Measurements from ENCODE around the gene KRT222. TPM values are rescaled to one million over a fixed set of nuclear protein-coding genes. Genes with fewer than 3 reads are reported as not detected.

The KRT222 gene
- not detected in 2 replicates for total RNA-seq (2014; rRNA removed; shearing (Covaris generic); ENCODE audit: low replicate concordance)

- Histone ChIP-seq H3K79me2 (ENCODE audit: low read length) (no peaks in the 10 kb centered on the region), H3K4me2 (ENCODE audit: low read depth, low read length, poor library complexity, severe bottlenecking) (no peak within 1 kb of the TSS), H3K4me3 (ENCODE audit: low read length) (no peak within 1 kb of the TSS), H3K36me3 (ENCODE audit: insufficient read depth, low read length) (no peaks in the 10 kb centered on the region), H4K20me1 (ENCODE audit: insufficient read depth, low read depth, low read length) (no peaks in the 10 kb centered on the region), H2AFZ (ENCODE audit: low read length) (no peak within 1 kb of the TSS), H3K9me3 (ENCODE audit: low read length) (no peaks in the 10 kb centered on the region), H3K27me3 (ENCODE audit: low read length) (0 out of 2 replicates have a peak, but pooled peaks cover 2% of the 10 kb centered on the region), H3K9ac (ENCODE audit: low read length) (no peak within 1 kb of the TSS), H3K27ac (ENCODE audit: low read length) (no peak within 1 kb of the TSS), H3K4me1 (ENCODE audit: low read length) (no peaks in the 10 kb centered on the region), H3K9me2 (replicated peaks; ENCODE audit: insufficient read depth, low read length) (no peaks in the 10 kb centered on the region)
- no peak for DNase-seq
Measured at GRCh38 chr17:40664582-40665333, at the start of gene KRT222. TSS of gene KRT222 (minus strand) at chr17:40665177. CDS start at chr17:40665099, 78 bp downstream.

- no peaks in the 10 kb centered on the region for H3K79me2 ChIP-seq (ENCODE audit: low read length)
- no peaks in the 10 kb centered on the region for H4K20me1 ChIP-seq (ENCODE audit: insufficient read depth, low read depth, low read length)
- no peaks in the 10 kb centered on the region for H3K9me3 ChIP-seq (ENCODE audit: low read length)
- H3K27ac ChIP-seq (ENCODE audit: low read length): no peak overlapping the region
- no peak for DNase-seq
- no peaks in the 10 kb centered on the region for H3K36me3 ChIP-seq (ENCODE audit: insufficient read depth, low read length)
- H2AFZ ChIP-seq (ENCODE audit: low read length): no peak overlapping the region
- no peaks in the 10 kb centered on the region for H3K27me3 ChIP-seq (ENCODE audit: low read length)
- H3K9me2 ChIP-seq (replicated peaks; ENCODE audit: insufficient read depth, low read length): no peaks in the 10 kb centered on the region
- no peak overlapping the region for H3K4me2 ChIP-seq (ENCODE audit: low read depth, low read length, poor library complexity, severe bottlenecking)
- no peak overlapping the region for H3K9ac ChIP-seq (ENCODE audit: low read length)
- H3K4me3 ChIP-seq (ENCODE audit: low read length): no peak overlapping the region
- H3K4me1 ChIP-seq (ENCODE audit: low read length): no peaks in the 10 kb centered on the region
Measured at GRCh38 chr17:40714473-40714872, 49.5 kb upstream of the KRT222 start.

- Histone ChIP-seq H4K20me1 (ENCODE audit: insufficient read depth, low read depth, low read length) (no peaks in the 10 kb centered on the region), H3K9me3 (ENCODE audit: low read length) (no peaks in the 10 kb centered on the region), H3K27ac (ENCODE audit: low read length) (no peak overlapping the region), H3K4me3 (ENCODE audit: low read length) (no peak overlapping the region), H3K27me3 (ENCODE audit: low read length) (no peaks in the 10 kb centered on the region), H3K4me2 (ENCODE audit: low read depth, low read length, poor library complexity, severe bottlenecking) (no peak overlapping the region), H3K36me3 (ENCODE audit: insufficient read depth, low read length) (no peaks in the 10 kb centered on the region), H2AFZ (ENCODE audit: low read length) (no peak overlapping the region), H3K9ac (ENCODE audit: low read length) (no peak overlapping the region), H3K4me1 (ENCODE audit: low read length) (no peaks in the 10 kb centered on the region), H3K9me2 (replicated peaks; ENCODE audit: insufficient read depth, low read length) (no peaks in the 10 kb centered on the region), H3K79me2 (ENCODE audit: low read length) (no peaks in the 10 kb centered on the region)
- no peak for DNase-seq
Measured at GRCh38 chr17:40707745-40708144, 42.8 kb upstream of the KRT222 start.

GRCh38 chr17:40705584-40705983 is 40.6 kb upstream of the KRT222 start:
- Histone ChIP-seq H3K4me2 (ENCODE audit: low read depth, low read length, poor library complexity, severe bottlenecking) (no peak overlapping the region), H3K4me1 (ENCODE audit: low read length) (no peaks in the 10 kb centered on the region), H3K36me3 (ENCODE audit: insufficient read depth, low read length) (no peaks in the 10 kb centered on the region), H3K9me2 (replicated peaks; ENCODE audit: insufficient read depth, low read length) (no peaks in the 10 kb centered on the region), H3K27ac (ENCODE audit: low read length) (no peak overlapping the region), H3K27me3 (ENCODE audit: low read length) (no peaks in the 10 kb centered on the region), H3K79me2 (ENCODE audit: low read length) (no peaks in the 10 kb centered on the region), H3K9ac (ENCODE audit: low read length) (no peak overlapping the region), H2AFZ (ENCODE audit: low read length) (no peak overlapping the region), H4K20me1 (ENCODE audit: insufficient read depth, low read depth, low read length) (no peaks in the 10 kb centered on the region), H3K9me3 (ENCODE audit: low read length) (no peaks in the 10 kb centered on the region), H3K4me3 (ENCODE audit: low read length) (no peak overlapping the region)
- DNase-seq: no peak

GRCh38 chr17:40703652-40704051 is 38.7 kb upstream of the KRT222 start, which contains the start of gene KRT24:
TSS of gene KRT24 (minus strand) at chr17:40703752. CDS start at chr17:40703693, 59 bp downstream.
- DNase-seq: no peak
- H3K27me3 ChIP-seq (ENCODE audit: low read length): no peaks in the 10 kb centered on the region
- no peaks in the 10 kb centered on the region for H3K79me2 ChIP-seq (ENCODE audit: low read length)
- no peaks in the 10 kb centered on the region for H3K4me1 ChIP-seq (ENCODE audit: low read length)
- no peaks in the 10 kb centered on the region for H3K9me2 ChIP-seq (replicated peaks; ENCODE audit: insufficient read depth, low read length)
- H3K9me3 ChIP-seq (ENCODE audit: low read length): no peaks in the 10 kb centered on the region
- H2AFZ ChIP-seq (ENCODE audit: low read length): no peak within 1 kb of the TSS
- no peak within 1 kb of the TSS for H3K4me2 ChIP-seq (ENCODE audit: low read depth, low read length, poor library complexity, severe bottlenecking)
- H3K36me3 ChIP-seq (ENCODE audit: insufficient read depth, low read length): no peaks in the 10 kb centered on the region
- H3K27ac ChIP-seq (ENCODE audit: low read length): no peak within 1 kb of the TSS
- H4K20me1 ChIP-seq (ENCODE audit: insufficient read depth, low read depth, low read length): no peaks in the 10 kb centered on the region
- no peak within 1 kb of the TSS for H3K4me3 ChIP-seq (ENCODE audit: low read length)
- H3K9ac ChIP-seq (ENCODE audit: low read length): no peak within 1 kb of the TSS

- Histone ChIP-seq H3K9me2 (replicated peaks; ENCODE audit: insufficient read depth, low read length) (no peaks in the 10 kb centered on the region), H3K4me2 (ENCODE audit: low read depth, low read length, poor library complexity, severe bottlenecking) (no peak overlapping the region), H3K9ac (ENCODE audit: low read length) (no peak overlapping the region), H3K36me3 (ENCODE audit: insufficient read depth, low read length) (no peaks in the 10 kb centered on the region), H3K27ac (ENCODE audit: low read length) (no peak overlapping the region), H3K27me3 (ENCODE audit: low read length) (no peaks in the 10 kb centered on the region), H3K4me1 (ENCODE audit: low read length) (no peaks in the 10 kb centered on the region), H2AFZ (ENCODE audit: low read length) (no peak overlapping the region), H3K79me2 (ENCODE audit: low read length) (no peaks in the 10 kb centered on the region), H3K9me3 (ENCODE audit: low read length) (no peaks in the 10 kb centered on the region), H4K20me1 (ENCODE audit: insufficient read depth, low read depth, low read length) (no peaks in the 10 kb centered on the region), H3K4me3 (ENCODE audit: low read length) (no peak overlapping the region)
- no peak for DNase-seq
Measured at GRCh38 chr17:40702271-40702670, 37.3 kb upstream of the KRT222 start.

- H4K20me1 ChIP-seq (ENCODE audit: insufficient read depth, low read depth, low read length): no peaks in the 10 kb centered on the region
- no peaks in the 10 kb centered on the region for H3K9me3 ChIP-seq (ENCODE audit: low read length)
- no peaks in the 10 kb centered on the region for H3K9me2 ChIP-seq (replicated peaks; ENCODE audit: insufficient read depth, low read length)
- no peaks in the 10 kb centered on the region for H3K36me3 ChIP-seq (ENCODE audit: insufficient read depth, low read length)
- no peaks in the 10 kb centered on the region for H3K79me2 ChIP-seq (ENCODE audit: low read length)
- no peak for DNase-seq
- no peak overlapping the region for H2AFZ ChIP-seq (ENCODE audit: low read length)
- H3K9ac ChIP-seq (ENCODE audit: low read length): no peak overlapping the region
- no peak overlapping the region for H3K27ac ChIP-seq (ENCODE audit: low read length)
- H3K27me3 ChIP-seq (ENCODE audit: low read length): no peaks in the 10 kb centered on the region
- H3K4me1 ChIP-seq (ENCODE audit: low read length): no peaks in the 10 kb centered on the region
- H3K4me3 ChIP-seq (ENCODE audit: low read length): no peak overlapping the region
- no peak overlapping the region for H3K4me2 ChIP-seq (ENCODE audit: low read depth, low read length, poor library complexity, severe bottlenecking)
Measured at GRCh38 chr17:40699853-40700252, 34.9 kb upstream of the KRT222 start.

GRCh38 chr17:40699371-40699770 is 34.4 kb upstream of the KRT222 start:
- no peak overlapping the region for H3K27ac ChIP-seq (ENCODE audit: low read length)
- no peak overlapping the region for H2AFZ ChIP-seq (ENCODE audit: low read length)
- no peaks in the 10 kb centered on the region for H3K4me1 ChIP-seq (ENCODE audit: low read length)
- no peaks in the 10 kb centered on the region for H4K20me1 ChIP-seq (ENCODE audit: insufficient read depth, low read depth, low read length)
- H3K9me3 ChIP-seq (ENCODE audit: low read length): no peaks in the 10 kb centered on the region
- no peaks in the 10 kb centered on the region for H3K9me2 ChIP-seq (replicated peaks; ENCODE audit: insufficient read depth, low read length)
- no peaks in the 10 kb centered on the region for H3K36me3 ChIP-seq (ENCODE audit: insufficient read depth, low read length)
- no peaks in the 10 kb centered on the region for H3K79me2 ChIP-seq (ENCODE audit: low read length)
- no peaks in the 10 kb centered on the region for H3K27me3 ChIP-seq (ENCODE audit: low read length)
- no peak overlapping the region for H3K4me3 ChIP-seq (ENCODE audit: low read length)
- no peak overlapping the region for H3K4me2 ChIP-seq (ENCODE audit: low read depth, low read length, poor library complexity, severe bottlenecking)
- DNase-seq: no peak
- H3K9ac ChIP-seq (ENCODE audit: low read length): no peak overlapping the region

Data from Karpas-422 (cell line).